ENCODE results near the gene ATCAY.

The ATCAY gene, protein sequence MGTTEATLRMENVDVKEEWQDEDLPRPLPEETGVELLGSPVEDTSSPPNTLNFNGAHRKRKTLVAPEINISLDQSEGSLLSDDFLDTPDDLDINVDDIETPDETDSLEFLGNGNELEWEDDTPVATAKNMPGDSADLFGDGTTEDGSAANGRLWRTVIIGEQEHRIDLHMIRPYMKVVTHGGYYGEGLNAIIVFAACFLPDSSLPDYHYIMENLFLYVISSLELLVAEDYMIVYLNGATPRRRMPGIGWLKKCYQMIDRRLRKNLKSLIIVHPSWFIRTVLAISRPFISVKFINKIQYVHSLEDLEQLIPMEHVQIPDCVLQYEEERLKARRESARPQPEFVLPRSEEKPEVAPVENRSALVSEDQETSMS

DNA sequence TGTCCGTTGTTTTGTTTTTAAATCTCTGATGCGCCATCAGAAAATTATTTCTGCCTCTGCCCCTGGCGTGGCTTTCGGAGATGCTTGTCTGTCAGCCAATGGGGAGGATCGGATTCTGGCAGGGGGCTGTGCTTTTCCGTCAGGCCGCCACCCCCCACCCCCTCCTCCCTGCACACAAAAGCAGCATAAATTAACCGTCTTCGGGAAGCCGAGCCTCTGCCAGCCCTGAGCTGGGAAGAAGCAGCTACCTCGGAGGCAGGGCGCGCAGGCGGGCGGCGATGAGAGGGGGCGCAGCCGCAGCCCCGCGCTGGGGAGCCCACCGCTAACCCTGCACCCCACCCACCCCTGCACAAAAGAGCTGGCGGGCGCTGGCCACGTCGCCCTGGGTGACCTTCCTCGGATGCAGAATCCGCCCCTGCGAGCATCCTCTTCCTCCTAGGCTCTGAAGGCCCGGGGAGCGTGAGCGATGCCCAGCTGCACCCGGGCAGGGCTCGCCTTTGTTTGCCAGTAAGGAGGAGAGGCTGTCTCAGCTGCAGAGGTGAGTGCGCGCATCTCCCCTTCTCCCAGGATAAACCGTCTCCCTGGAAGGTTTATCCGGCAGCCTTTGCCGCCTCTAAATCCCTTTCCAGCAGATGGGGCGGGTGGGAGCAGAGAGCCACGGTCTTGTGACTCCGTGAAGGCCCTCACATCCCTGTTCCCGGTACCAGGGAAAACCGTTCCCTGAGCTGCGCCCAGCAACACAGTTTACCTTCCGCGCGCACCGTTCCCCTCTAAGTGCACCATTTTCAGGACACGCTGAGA lies at the start of gene ATCAY:
Gene ATCAY, plus strand, starts transcription at position 215 of the 801 bp plus-strand sequence. CDS start 5,083 bp downstream, outside the sequence.
- no peak for DNase-seq

DNA sequence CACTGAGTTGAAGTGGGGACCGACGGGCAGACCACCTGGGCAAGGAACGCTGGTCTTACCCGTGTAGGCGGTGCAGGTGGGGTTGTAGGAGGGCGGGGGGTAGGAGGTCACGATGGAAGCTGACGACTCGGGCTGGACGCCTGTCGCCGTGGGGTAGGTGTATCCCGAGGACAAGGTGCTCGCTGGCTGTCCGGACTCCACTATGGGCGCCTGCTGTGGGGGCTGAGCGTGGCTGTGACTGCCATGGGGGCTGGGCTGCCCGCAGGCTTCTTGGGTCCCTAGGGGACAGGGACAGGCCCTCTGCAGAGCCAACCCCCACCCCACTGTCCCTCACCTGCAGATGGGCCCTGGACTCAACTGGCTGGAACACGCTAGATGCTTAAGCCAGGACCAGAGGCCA lies 48.9 kb upstream of the ATCAY start:
- DNase-seq = no peak

DNA sequence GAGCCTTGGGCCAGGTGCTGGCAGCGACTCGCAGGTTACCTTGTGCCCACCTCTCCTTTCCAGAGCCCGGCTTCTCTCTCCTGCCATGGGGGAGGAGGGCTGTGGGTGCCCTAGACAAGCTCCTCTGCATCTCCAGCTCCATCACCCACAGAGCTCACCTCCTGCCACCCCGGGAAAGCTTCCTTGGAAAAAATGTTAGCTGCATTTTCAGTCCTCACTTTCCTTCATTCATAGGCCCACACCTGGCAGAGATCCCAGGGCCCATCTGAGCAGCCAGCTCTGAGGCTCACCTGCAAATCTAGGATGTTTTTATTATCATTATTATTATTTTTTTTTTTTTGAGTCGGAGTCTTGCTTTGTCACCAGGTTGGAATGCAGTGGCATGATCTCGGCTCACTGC lies 48.5 kb upstream of the ATCAY start:
- DNase-seq = no peak

DNA sequence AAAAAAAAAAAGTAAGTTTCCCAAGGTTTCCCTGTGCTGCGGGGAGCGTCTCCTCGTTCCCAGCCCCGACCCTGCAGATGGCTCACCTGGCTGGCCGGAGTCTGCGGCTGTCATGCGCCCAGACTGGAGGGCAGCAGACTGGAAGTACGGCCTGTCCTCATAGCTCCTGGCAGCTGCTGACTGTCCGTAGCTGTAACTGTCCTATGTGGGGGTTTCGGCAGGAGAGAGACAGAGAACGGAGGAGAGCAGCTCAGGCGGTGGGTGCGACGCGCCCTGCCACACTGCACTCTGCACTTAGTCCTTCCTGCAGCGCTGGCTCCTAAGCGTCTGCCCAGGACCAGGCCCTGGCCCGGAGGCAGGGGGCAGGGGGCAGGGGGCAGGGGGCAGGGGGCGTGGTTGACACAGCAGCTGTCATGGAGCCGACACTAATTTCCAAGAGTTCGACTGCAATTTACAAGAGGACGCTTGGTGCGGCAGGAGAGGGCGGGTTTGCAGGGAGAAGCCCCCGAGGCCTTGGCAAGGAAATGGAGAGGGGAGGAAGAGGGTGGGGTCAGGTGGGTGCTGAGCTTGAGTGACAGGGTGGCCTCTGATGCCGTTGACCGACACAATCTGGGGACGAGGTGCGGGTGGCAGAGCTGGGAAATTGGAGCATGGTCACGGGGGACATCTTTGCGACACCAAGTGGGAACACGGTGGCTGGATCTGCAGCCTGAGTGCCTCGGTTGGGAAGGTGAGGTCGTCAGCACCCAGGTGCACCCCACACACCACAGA lies 46.7 kb upstream of the ATCAY start:
- DNase-seq = no peak

DNA sequence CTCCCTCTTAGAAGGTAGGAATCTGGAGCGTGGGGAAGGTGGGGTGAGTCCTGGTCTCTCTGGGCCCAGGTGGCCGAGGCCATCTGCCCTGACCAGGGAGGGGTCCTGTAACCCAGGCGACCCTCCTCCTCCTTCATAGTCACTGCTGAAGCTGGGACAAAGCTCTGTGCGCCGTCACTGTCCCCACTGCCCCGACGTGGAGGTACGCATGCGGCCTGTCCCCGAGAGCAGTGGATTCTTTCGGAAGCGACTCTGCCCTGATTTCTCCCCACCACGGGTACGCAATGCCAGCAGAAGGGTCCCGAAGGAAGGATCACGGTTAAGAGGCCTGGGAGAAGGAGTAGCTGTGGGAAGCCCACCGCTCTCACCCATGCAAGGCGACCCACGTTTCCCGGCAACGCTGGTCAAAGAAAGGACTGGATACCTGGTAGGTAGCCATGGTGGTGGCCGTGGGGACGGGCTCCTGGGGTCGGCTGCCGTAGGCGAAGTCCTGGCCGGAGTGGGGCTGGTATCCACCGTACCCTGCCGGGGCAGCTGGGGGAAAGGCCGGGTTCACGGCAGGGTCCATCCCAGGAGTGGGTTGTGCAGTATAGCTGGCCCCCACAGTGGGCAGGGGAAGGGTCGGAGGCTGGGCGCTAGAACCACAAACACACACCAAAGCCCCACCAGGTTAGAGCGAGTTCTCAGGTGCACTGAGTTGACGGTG lies 46.0 kb upstream of the ATCAY start:
- DNase-seq = no peak

DNA sequence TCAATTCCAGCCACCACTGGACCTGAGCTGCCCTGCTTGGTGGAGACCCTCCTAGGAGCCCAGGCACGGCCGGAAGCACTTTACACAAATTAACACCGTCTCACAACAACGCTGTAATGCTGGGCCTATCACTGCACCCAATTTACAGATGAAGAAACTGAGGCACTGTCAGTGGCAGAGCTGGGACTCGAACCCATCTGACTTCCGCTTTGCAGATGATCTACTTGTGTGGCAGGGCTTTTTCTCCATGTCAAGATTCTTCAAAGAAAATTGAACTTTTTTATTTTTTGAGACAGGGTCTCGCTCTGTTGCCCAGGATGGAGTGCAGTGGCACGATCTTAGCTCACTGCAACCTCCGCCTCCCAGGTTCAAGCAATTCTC lies 45.4 kb upstream of the ATCAY start:
- DNase-seq = no peak

DNA sequence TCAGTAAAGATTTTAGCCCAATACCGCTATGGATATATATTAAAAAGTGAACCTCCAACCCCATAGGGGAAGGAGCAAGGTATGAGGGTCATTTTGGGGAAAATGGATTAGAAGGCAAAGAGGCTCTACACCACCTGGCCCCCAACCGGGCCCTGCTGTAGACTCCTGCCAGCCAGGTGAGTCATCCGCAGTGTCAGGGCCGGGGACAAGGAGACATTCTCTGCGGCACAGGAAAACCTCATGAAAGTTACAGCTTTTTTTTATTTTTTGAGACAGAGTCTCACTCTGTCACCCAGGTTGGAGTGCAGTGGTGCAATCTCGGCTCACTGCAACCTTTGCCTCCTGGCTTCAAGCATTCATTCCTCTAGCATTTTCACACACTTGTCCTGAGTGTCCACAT lies 43.6 kb upstream of the ATCAY start:
- DNase-seq = no peak

DNA sequence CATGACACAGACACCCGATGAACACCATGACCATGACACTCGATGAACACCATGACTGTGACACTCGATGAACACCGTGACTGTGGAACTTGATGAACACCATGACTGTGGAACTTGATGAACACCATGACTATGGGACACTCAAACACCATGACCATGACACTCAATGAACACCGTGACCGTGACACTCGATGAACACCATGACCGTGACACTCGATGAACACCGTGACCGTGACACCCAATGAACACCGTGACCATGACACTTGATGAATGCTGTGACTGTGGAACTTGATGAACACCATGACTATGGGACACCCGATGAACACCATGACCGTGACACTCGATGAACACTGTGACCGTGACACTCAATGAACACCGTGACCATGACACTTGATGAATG lies 43.2 kb upstream of the ATCAY start:
- DNase-seq = no peak

DNA sequence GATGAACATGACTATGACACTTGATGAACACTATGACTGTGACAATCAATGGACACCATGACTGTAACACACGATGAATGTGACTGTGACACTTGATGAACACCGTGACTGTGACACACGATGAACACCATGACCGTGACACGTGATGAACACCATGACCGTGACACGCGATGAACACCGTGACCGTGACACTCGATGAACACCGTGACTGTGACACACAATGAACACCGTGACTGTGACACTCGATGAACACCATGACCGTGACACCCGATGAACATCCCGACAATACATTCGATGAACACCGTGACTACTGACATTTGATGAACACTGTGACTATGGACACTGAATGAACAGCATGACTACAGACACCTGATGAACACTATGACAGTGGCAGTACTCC lies 42.6 kb upstream of the ATCAY start:
- DNase-seq = no peak

DNA sequence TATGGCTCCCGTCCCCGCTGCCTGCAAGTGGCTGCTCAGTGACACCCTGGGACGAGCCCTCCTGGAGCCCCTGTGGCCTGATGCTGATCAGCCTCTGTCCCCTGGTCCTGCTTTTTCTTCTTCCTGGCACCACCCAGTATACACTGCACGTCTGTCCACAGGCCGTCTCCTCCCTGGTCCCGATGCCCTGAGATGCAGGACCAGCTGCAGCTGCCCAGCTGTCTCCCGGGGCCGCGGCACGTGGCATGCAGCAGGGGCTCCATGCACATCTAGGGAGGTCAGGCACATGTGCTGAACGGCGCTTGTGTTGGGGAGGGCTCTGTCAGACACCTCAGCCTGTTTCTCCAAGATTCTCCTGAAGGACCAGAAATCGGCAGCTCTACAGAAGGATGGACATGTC lies 41.8 kb upstream of the ATCAY start:
- no peak for DNase-seq

DNA sequence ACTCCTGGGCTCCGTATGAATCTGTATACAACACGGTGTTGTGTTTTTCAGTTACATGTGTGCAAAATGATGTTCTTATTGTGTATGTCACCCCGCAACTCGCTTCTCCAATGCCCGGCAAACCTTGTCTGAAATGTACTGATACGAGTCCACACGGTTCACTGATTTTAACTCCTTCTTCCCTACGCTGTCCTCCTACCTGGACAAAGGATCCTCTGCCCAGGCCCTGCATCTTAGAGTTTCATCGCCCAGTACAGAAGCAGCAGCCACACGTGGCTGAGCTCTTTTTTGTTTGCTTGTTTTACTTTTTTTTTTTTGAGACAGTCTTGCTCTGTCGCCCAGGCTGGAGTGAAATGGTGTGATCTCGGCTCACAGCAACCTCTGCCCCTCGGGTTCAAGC lies 40.5 kb upstream of the ATCAY start:
- no peak for DNase-seq

DNA sequence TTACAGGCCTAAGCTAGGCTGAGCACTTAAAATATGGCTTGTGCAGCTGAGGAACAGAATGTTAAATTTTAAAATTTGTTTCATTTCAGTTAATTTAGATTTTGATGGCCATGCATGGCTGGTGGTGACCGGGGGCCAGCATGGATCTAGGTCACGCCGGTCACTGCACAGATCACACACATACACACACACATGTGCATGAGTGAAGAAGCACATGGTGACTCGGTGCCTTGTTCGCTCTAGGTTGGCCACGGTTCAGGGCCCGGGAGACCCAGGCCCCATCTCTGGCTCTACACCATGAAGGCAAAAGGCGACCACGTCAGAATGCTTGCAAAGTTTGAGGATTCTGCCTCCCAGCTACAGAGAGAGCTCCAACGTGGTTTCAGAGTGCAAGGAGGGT lies 39.7 kb upstream of the ATCAY start:
- no peak for DNase-seq

DNA sequence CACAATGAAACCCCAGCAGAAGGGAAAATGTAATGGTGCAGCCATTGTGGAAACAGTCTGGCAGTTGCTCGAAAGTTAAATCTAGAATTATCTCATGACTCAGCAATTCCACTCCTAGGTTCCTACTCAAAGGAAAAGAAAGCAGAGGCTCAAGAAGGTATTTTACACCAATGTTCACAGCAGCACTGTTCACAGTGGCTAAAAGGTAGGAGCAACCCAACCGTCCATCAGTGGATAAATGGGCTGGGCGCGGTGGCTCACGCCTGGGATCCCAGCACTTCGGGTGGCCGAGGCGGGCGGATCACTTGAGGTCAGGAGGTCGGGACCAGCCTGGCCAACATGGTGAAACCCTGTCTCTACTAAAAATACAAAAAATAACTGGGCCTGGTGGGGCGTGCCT lies 37.5 kb upstream of the ATCAY start:
- no peak for DNase-seq

DNA sequence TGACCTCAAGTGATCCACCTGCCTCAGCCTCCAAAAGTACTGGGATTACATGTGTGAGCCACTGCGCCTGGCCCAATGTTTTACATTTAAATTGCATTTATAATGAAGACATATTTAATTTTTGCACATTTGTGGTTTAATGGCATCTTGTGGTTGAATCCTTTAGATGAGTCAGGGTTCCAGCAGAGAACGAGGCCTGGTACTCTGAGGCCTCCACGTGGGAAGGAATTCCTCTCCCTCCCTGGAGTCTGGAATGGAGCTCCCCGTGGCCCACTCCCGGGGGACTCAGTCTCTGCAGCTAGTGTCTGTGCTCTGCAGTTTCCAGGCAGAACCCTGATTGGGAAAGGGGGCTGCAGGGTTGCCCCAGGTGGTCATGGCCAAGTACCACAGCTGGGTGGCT lies 35.9 kb upstream of the ATCAY start:
- no peak for DNase-seq

DNA sequence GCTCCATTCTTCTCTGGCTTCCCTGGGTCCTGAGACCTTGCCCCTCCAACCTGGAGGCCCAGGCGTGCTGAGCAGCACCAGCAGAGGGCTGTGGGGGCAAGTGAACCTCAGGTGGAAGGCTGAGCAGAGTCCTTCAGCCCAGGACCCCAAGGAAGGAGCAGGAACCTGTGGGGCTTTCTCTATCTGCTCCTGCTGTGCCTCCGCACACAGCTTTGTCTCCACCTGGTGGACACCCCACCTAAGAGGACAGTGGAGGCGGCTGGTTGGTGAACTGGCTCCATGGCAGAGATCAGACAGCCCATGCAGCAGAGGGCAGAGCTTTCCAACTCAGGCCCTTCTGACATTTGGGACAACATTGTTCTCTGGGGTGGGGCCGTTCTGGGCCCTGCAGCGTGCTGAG lies 31.4 kb upstream of the ATCAY start:
- DNase-seq = peak in 4 of 6 experiments; percentile 26 to 35 (median 30)

DNA sequence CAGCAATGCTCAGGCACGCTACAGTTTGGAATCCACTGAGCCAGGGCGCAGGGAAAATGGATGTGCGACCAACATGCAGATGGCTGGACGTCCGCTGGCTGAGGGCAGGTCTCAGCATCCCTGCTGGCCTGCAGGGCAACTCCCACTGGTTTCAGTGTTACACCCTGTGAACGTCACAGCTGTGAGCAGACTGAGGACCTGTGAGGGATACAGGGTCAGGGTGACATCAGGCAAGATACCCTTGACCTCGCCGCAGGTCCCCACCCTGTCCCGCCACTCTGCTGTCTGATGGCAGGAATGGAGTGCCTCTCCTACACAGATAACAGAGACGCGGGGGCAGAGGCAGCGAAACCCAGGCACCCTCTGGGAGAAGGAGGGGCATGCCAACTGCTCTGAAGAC lies 30.7 kb upstream of the ATCAY start:
- DNase-seq = no peak

DNA sequence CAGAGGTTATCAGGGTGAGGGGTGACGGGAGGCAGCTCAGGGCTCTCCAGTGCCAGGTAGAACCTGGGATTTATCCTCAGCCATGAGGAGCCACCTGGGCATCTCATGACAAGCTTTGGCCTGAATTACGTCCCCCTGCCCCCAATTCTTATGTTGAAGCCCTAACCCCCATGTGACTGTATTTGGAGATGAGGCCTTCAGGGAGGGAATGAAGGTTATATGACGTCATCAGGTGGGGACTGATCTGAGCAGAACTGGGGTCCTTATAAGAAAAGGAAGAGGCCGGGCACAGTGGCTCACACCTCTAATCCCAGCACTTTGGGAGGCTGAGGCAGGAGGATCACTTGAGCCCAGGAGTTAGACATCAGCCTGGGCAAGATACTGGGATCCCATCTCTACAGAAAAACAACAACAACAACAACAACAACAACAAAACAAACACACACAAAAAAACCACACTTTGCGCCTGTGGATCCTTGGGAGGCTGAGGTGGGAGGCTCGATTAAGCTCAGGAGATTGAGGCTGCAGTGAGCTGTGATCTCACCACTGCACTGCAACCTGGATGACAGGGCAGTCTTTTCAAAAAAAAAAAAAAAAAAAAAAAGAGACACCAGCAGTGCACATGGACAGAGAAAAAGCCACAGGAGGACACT lies 30.0 kb upstream of the ATCAY start:
- DNase-seq = no peak

DNA sequence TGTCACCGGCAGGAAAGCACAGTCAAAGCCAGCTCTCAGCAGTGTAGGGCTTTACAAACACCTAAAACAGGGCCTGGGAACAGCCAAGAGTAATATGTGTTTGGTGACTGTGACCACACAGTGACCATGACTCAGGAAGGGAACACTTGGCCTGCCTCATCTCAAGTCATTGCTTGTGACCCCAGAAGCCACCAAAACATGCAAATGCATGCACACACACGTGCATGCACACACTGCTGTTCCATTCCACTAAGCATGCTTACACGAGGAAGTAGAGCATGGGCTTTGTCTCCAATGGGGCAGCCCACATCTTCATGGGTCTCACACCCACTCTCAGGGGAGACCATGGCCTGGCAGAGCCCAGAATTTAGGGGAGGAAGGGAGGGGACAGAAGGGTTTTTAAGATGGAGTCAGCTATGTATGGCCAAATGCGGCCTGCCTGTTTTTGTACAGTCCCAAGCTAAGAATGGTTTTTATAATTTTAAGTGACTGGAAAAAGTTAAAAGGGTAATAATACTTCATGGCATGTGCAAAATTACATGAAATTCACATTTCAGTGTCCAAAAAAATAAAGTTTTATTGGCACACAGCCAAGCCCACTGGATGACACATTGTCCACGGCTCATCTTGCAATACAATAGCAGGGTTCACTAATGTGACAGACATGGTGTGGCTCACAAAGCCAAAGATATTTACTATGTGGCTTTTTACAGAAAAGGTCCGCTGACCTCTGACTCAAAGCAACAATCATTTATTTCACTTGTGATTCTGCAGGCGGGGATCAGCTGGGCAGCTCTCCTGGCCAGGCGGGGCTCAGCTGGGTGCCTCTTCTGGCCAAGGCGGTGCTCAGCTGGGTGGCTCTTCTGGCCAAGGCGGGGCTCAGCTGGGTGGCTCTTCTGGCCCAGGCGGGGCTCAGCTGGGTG lies 29.0 kb upstream of the ATCAY start:
- no peak for DNase-seq

DNA sequence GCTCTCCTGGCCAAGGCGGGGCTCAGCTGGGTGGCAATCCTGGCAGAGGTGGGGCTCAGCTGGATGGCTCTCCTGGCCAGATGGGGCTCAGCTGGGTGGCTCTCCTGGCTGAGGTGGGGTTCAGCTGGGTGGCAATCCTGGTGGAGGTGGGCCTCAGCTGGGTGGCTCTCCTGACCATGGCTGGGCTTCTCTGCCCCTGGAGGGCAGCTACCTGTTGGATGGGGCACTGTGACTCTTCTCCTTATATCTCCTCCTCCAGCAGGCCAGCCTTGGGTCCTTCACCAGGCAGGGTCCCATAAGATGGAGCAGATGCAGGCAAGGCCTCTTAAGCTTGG lies 28.3 kb upstream of the ATCAY start:
- DNase-seq = no peak

DNA sequence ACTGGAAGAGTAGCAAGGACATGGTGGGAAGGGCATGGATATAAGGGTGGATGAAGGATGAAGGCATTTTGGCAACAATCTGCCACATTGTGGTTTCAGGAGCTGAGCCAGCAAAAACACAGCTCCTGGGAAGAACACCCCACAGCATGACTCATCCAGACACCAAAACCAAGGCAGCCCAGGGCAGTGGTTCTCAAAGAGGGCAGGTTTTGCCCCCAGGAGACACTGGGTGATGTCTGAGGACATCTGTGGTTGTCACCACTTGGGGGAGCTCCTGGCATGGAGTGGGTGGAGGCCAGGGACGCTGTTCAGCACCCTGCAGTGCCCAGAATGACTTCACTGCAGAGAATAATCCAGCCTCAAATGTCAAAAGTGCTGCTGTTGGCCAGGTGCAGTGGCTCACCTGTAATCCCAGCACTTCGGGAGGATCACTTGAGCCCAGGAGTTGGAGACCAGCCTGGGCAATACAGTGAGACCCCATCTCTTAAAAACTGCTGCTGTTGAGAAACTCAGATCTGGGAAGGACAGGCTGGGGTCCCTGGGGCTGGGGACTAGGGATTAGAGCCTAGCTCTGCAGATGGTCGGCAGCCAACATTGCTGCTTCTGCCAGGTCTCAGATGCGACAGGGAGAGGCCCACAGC lies 27.8 kb upstream of the ATCAY start:
- DNase-seq = peak in 2 of 6 experiments; percentile 6 to 20

DNA sequence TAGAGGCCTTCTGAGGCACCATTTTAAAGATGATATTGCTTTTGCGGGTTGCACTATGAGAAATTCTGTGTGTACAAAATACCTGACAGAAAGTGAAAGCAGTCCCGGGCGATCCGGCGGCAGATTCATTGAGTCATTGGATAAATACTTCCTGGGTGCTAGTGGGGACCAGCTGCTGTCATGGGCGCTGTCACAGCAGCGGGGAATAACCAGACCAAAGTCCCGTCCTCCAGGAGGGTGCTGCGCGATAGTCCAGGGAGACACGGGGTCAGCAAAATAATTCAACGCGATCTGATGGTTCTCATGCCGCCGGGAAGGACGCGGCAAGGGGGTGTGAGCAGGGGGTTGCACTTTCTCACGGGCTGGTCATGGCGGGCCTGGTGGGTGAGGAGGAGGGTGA lies 25.2 kb upstream of the ATCAY start:
- no peak for DNase-seq

All from stimulated activated naive CD4-positive, alpha-beta T cell (primary cell).